ENCODE results near the gene ZFYVE9.

GRCh38 chr1:52238474-52238873 lies 96.6 kb downstream of the ZFYVE9 start:
- TF ChIP-seq CTCF (IDR thresholded peaks at IDR 0.05), result no peak
- TF ChIP-seq POLR2A (IDR thresholded peaks at IDR 0.05), result no peak

Data from transverse colon (tissue), 3 donors.